ENCODE results near the gene ACP2. TPM values are rescaled to one million over a fixed set of nuclear protein-coding genes. Genes with fewer than 3 reads are reported as not detected.

ACP2 gene
- total RNA-seq, 1 donor from 2014 or later = 63.3 TPM

- Histone ChIP-seq H3K9me3 (no peaks in the 10 kb centered on the region), H3K27me3 (no peaks in the 10 kb centered on the region), H3K36me3 (peaks cover 84 to 99% of the 10 kb centered on the region in 2 donors), H3K4me1 (no peaks in the 10 kb centered on the region), H3K4me3 (no peak overlapping the region), H3K27ac (no peak overlapping the region)
- DNase-seq (ENCODE audit: low spot score in 2 of 2) = no peak
- no peak for TF ChIP-seq CTCF (IDR thresholded peaks at IDR 0.05)
- intact Hi-C loops (cut with DNase I) = no loop called here
These were observed 37.6 kb upstream of the ACP2 start for GRCh38 chr11:47285969-47286770.

- Histone ChIP-seq H3K27me3 (no peaks in the 10 kb centered on the region), H3K27ac (no peak overlapping the region), H3K4me3 (no peak overlapping the region), H3K4me1 (no peaks in the 10 kb centered on the region), H3K9me3 (no peaks in the 10 kb centered on the region), H3K36me3 (peaks cover 83 to 99% of the 10 kb centered on the region in 2 donors)
- no peak for DNase-seq (ENCODE audit: low spot score in 2 of 2)
- intact Hi-C loops (cut with DNase I) = no loop called here
- TF ChIP-seq CTCF (IDR thresholded peaks at IDR 0.05) = no peak
These were observed 35.5 kb upstream of the ACP2 start for GRCh38 chr11:47284151-47284550.

DNA sequence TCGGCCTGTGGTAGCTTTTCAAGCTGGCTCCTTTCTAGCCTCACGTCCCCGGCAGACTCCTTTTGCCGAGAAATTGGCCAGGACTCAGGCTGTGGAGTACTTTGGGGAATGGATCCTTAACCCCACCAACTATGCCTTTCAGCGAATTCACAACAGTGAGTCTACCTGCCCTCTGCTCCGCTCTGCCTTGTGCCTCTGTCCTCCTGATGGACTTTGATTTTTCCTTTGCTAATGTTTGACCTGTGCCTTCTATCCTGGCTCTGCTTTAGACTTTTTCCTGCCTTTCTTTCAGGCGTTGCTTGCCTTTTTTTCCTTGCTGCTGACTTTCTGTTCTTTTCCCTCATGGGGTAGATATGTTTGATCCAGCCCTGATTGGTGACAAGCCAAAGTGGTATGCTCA is 33.8 kb upstream of the ACP2 start:
- H3K36me3 ChIP-seq = peaks cover 88 to 100% of the 10 kb centered on the region in 2 donors
- TF ChIP-seq CTCF (IDR thresholded peaks at IDR 0.05) = no peak
- H3K9me3 ChIP-seq = no peaks in the 10 kb centered on the region
- no peaks in the 10 kb centered on the region for H3K4me1 ChIP-seq
- H3K27ac ChIP-seq = no peak overlapping the region
- H3K27me3 ChIP-seq = no peaks in the 10 kb centered on the region
- H3K4me3 ChIP-seq = no peak overlapping the region
- no peak for DNase-seq (ENCODE audit: low spot score in 2 of 2)
- intact Hi-C loops (cut with DNase I) = no loop called here

DNA sequence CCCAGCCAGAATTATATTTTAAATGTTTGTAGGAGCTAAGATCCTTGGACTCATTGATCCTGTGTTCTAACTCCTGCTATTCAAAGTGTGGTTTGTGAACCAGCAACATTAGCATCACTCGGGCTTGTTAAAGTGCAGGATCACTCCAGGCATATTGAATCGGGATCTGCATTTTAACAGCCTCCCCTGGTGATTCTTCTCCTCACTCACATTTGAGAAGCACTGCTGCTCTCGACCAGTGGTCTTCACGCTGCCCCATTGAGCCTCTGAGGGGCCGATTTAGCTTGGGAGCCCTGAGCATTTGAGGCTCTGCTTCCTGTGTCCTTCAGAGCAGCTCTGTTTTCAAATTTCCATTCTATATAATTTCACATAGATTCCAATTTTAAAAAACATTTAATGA is 32.2 kb upstream of the ACP2 start:
- Histone ChIP-seq H3K9me3 (no peaks in the 10 kb centered on the region), H3K27ac (no peak overlapping the region), H3K27me3 (no peaks in the 10 kb centered on the region), H3K4me3 (no peak overlapping the region), H3K4me1 (no peaks in the 10 kb centered on the region), H3K36me3 (peaks cover 84 to 99% of the 10 kb centered on the region in 2 donors)
- intact Hi-C loops (cut with DNase I) = no loop called here
- no peak for DNase-seq (ENCODE audit: low spot score in 2 of 2)
- TF ChIP-seq CTCF (IDR thresholded peaks at IDR 0.05) = no peak

DNA sequence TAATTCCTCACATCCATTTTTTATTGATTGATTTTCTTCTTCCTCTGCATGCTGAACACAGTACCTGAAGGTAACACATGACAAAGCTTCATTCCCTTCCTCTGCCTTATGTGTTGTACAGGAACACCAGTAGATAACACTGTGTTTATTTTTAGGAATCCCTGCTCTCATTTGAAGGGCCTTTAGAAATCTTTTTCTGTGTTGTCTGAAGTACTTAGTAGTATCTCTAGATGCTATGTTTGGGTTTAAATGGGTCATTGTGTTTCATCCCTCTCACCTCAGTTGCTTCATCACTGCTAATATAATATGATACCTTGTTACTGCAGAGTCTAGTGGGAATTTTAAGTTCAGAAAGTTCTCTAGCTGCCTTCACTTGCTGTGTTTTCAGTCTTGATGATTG is 31.5 kb upstream of the ACP2 start:
- intact Hi-C loops (cut with DNase I) = no loop called here
- Histone ChIP-seq H3K4me1 (no peaks in the 10 kb centered on the region), H3K27me3 (no peaks in the 10 kb centered on the region), H3K36me3 (peaks cover 84 to 99% of the 10 kb centered on the region in 2 donors), H3K4me3 (no peak overlapping the region), H3K9me3 (no peaks in the 10 kb centered on the region), H3K27ac (no peak overlapping the region)
- DNase-seq (ENCODE audit: low spot score in 2 of 2) = no peak
- no peak for TF ChIP-seq CTCF (IDR thresholded peaks at IDR 0.05)

All from ascending aorta (tissue), 2 donors.